H9 (cell line): ENCODE measurements around the gene TLN1. TPM values are rescaled to one million over a fixed set of nuclear protein-coding genes. Genes with fewer than 3 reads are reported as not detected.

Source experiments
- DNase-seq: peaks from one replicate; pipeline ENCODE4 v3.0.0-alpha.2; 2017
- H2AFZ ChIP-seq: one replicate; pipeline ENCODE4 v1.6.1; 2013; ENCODE audit warnings: mild to moderate bottlenecking, low read length, control low read depth, moderate library complexity
- H2AK5ac ChIP-seq: 2 replicates; pipeline ENCODE4 v1.6.1; 2013; ENCODE audit warnings: low read length, control low read depth, mixed read lengths; ENCODE audit not compliant: insufficient read length
- H2BK120ac ChIP-seq: one replicate; pipeline ENCODE4 v1.6.1; 2013; ENCODE audit warnings: low read depth, mild to moderate bottlenecking, low read length, control low read depth, inconsistent platforms; ENCODE audit not compliant: poor library complexity, severe bottlenecking
- H2BK12ac ChIP-seq: 2 replicates; pipeline ENCODE4 v1.6.1; 2013; ENCODE audit warnings: low read length, control low read depth, mixed read lengths, low read depth; ENCODE audit not compliant: insufficient read length
- H2BK15ac ChIP-seq: 2 replicates; pipeline ENCODE4 v1.6.1; 2013; ENCODE audit warnings: low read depth, low read length, control low read depth
- H2BK20ac ChIP-seq: one replicate; pipeline ENCODE4 v1.6.1; 2013; ENCODE audit warnings: low read depth, mild to moderate bottlenecking, low read length, control low read depth, inconsistent platforms; ENCODE audit not compliant: poor library complexity, severe bottlenecking
- H2BK5ac ChIP-seq: 2 replicates; pipeline ENCODE4 v1.6.1; 2013; ENCODE audit warnings: low read length, control low read depth, mixed read lengths; ENCODE audit not compliant: insufficient read length
- H3K14ac ChIP-seq: 2 replicates; pipeline ENCODE4 v1.6.1; 2013; ENCODE audit warnings: low read length, control low read depth; ENCODE audit not compliant: insufficient read depth
- H3K18ac ChIP-seq: 2 replicates; pipeline ENCODE4 v1.6.1; 2013; ENCODE audit warnings: low read depth, mild to moderate bottlenecking, mixed read lengths, low read length, control low read depth; ENCODE audit not compliant: insufficient read length
- H3K23ac ChIP-seq: 2 replicates; pipeline ENCODE4 v1.6.1; 2013; ENCODE audit warnings: low read length, control low read depth, mixed read lengths, low read depth; ENCODE audit not compliant: insufficient read length
- H3K23me2 ChIP-seq: 2 replicates; pipeline ENCODE4 v1.6.1; 2013; ENCODE audit warnings: low read depth, mild to moderate bottlenecking, mixed read lengths, low read length, control low read depth; ENCODE audit not compliant: insufficient read length, poor library complexity, severe bottlenecking
- H3K27ac ChIP-seq: 2 replicates; pipeline ENCODE4 v1.5.1; 2013; ENCODE audit warnings: low read length, control low read depth, mixed read lengths, low read depth; ENCODE audit not compliant: insufficient read length
- H3K27me3 ChIP-seq: 2 replicates; pipeline ENCODE4 v1.6.1; 2013; ENCODE audit warnings: low read length, control low read depth, inconsistent platforms; ENCODE audit not compliant: insufficient read depth
- H3K4ac ChIP-seq: 2 replicates; pipeline ENCODE4 v1.6.1; 2013; ENCODE audit warnings: low read depth, mild to moderate bottlenecking, control low read depth, inconsistent platforms, low read length, moderate library complexity
- H3K4me1 ChIP-seq: 2 replicates; pipeline ENCODE4 v1.6.1; 2013; ENCODE audit warnings: low read length, control low read depth, inconsistent platforms; ENCODE audit not compliant: insufficient read depth
- H3K4me2 ChIP-seq: 2 replicates; pipeline ENCODE4 v1.6.1; 2013; ENCODE audit warnings: low read length, control low read depth, mixed read lengths; ENCODE audit not compliant: insufficient read length, insufficient read depth
- H3K56ac ChIP-seq: 2 replicates; pipeline ENCODE4 v1.6.1; 2013; ENCODE audit warnings: low read depth, mild to moderate bottlenecking, mixed read lengths, low read length, control low read depth; ENCODE audit not compliant: insufficient read length
- H3K79me1 ChIP-seq: 2 replicates; pipeline ENCODE4 v1.6.1; 2013; ENCODE audit warnings: low read depth, mild to moderate bottlenecking, moderate library complexity, low read length, control low read depth, inconsistent platforms; ENCODE audit not compliant: insufficient read depth, poor library complexity, severe bottlenecking
- H3K79me2 ChIP-seq: 2 replicates; pipeline ENCODE4 v1.6.1; 2013; ENCODE audit warnings: low read length, control low read depth, inconsistent platforms; ENCODE audit not compliant: insufficient read depth
- H3K9ac ChIP-seq: 2 replicates; pipeline ENCODE4 v1.6.1; 2013; ENCODE audit warnings: low read length, control low read depth, mixed read lengths; ENCODE audit not compliant: insufficient read length; ENCODE audit errors: extremely low read depth
- H3K9me3 ChIP-seq: one replicate; pipeline ENCODE4 v1.6.1; 2013; ENCODE audit warnings: low read depth, low read length, inconsistent platforms; ENCODE audit not compliant: control insufficient read depth
- H3T11ph ChIP-seq: one replicate; pipeline ENCODE4 v1.6.1; 2013; ENCODE audit warnings: mild to moderate bottlenecking, low read length, control low read depth, inconsistent platforms
- H4K20me1 ChIP-seq: one replicate; pipeline ENCODE4 v1.6.1; 2013; ENCODE audit not compliant: control insufficient read depth, insufficient read length, insufficient read depth
- H4K5ac ChIP-seq: 2 replicates; pipeline ENCODE4 v1.6.1; 2013; ENCODE audit warnings: low read depth, mild to moderate bottlenecking, mixed read lengths, low read length, control low read depth; ENCODE audit not compliant: insufficient read length
- H4K8ac ChIP-seq: replicated peaks from 2 replicates; pipeline ENCODE4 v1.6.1; 2013; ENCODE audit warnings: low read length, control low read depth, mixed read lengths, low read depth; ENCODE audit not compliant: insufficient read length
- H4K91ac ChIP-seq: 2 replicates; pipeline ENCODE4 v1.6.1; 2013; ENCODE audit warnings: low read depth, mild to moderate bottlenecking, moderate library complexity, mixed read lengths, low read length, control low read depth; ENCODE audit not compliant: insufficient read length
- H3K27ac Mint-ChIP-seq, 3 experiments: 2 replicates in 2 of 3; 3 replicates in 1 of 3; pipeline ENCODE4 v1.8.0; 2020 to 2021; ENCODE audit warnings: mixed read lengths in 3 of 3, mild to moderate bottlenecking in 1 of 3, moderate library complexity in 1 of 3
- H3K27me3 Mint-ChIP-seq: 2 replicates; pipeline ENCODE4 v1.8.0; 2021; ENCODE audit warnings: low read depth, mild to moderate bottlenecking, moderate library complexity, mixed read lengths
- H3K36me3 Mint-ChIP-seq, 3 experiments: 2 replicates in 2 of 3; 3 replicates in 1 of 3; pipeline ENCODE4 v1.8.0; 2020 to 2021; ENCODE audit warnings: low read depth in 3 of 3, mixed read lengths in 3 of 3; ENCODE audit not compliant: insufficient read depth in 1 of 3
- H3K4me1 Mint-ChIP-seq, 2 experiments: 2 replicates each; pipeline ENCODE4 v1.8.0; 2020; ENCODE audit warnings: mixed read lengths in 2 of 2
- H3K4me3 Mint-ChIP-seq, 2 experiments: 2 replicates in 1 of 2; 3 replicates in 1 of 2; pipeline ENCODE4 v1.8.0; 2020 to 2021; ENCODE audit warnings: mild to moderate bottlenecking in 2 of 2, mixed read lengths in 2 of 2, moderate library complexity in 1 of 2
- H3K9me3 Mint-ChIP-seq, 2 experiments: 2 replicates in 1 of 2; 3 replicates in 1 of 2; pipeline ENCODE4 v1.8.0; 2020; ENCODE audit warnings: mild to moderate bottlenecking in 2 of 2, mixed read lengths in 2 of 2, moderate library complexity in 1 of 2
- CTCF ChIP-seq: fragments of 200-600 bp; sonication (generic); conservative IDR thresholded peaks from 3 replicates; pipeline ENCODE4 v1.8.0; 2021; ENCODE audit warnings: antibody characterized with exemption, mild to moderate bottlenecking
- WGBS: extraction: QIAGEN DNeasy Blood & Tissue Kit; methylation state at CpG from one replicate; pipeline ENCODE4 v1.1.7; 2013; ENCODE audit warnings: missing lambda C conversion rate, low lambda C conversion rate, mixed read lengths; ENCODE audit not compliant: insufficient read length; ENCODE audit errors: extremely low coverage; 5-methylcytosine and 5-hydroxymethylcytosine counted together
- total RNA-seq: library from RNA; stranded (reverse); gene quantifications from 2 replicates; pipeline ENCODE4 v1.2.1, GENCODE V29; 2021

The TLN1 gene
- total RNA-seq, 1 experiment from 2014 or later, result 102 TPM

DNA sequence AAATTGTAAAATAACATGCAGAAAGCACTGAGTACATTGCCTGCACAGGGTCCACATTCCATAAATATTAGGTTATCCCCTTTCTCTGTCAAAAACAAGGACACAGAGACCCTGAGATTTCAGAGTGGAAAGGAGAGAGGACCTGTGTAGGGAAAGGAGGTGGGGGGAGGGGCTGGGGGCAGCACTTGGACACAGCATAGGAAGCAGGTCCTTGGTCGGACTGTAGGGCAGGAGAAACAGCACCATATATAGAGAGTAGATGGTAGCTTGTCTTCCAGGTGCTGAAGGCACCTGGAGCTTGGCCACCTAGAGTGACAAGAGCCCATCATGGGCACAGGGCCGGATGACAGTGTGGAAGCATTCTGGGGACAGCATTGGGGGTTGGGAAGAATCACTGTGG is 44.7 kb downstream of the TLN1 start:
- H3K79me2 ChIP-seq, result no peaks in the 10 kb centered on the region; the same call in 1 of the 2 replicates
- WGBS, result no CpG with 5 or more reads among the region's 2 CpGs
- H2AFZ ChIP-seq, result no peak overlapping the region
- no peaks in the 10 kb centered on the region for H3K79me1 ChIP-seq
- H2BK120ac ChIP-seq, result no peak overlapping the region
- peaks cover 3% of the 10 kb centered on the region for H3K4me1 ChIP-seq
- H4K91ac ChIP-seq, result no peak overlapping the region
- no peak overlapping the region for H3K56ac ChIP-seq
- H3K14ac ChIP-seq, result no peak overlapping the region
- H4K5ac ChIP-seq, result no peak overlapping the region
- no peaks in the 10 kb centered on the region for H4K20me1 ChIP-seq
- peaks cover 27 to 30% of the 10 kb centered on the region in 2 experiments for H3K4me1 Mint-ChIP-seq
- no peak overlapping the region for H4K8ac ChIP-seq
- no peaks in the 10 kb centered on the region for H3K9me3 ChIP-seq
- H3K23me2 ChIP-seq, result peaks cover 6% of the 10 kb centered on the region
- H3K23ac ChIP-seq, result no peak overlapping the region
- TF ChIP-seq CTCF, result no peak
- no peak overlapping the region for H3K18ac ChIP-seq
- peaks cover 38 to 64% (median 59%) of the 10 kb centered on the region in 3 experiments for H3K36me3 Mint-ChIP-seq
- H3K4ac ChIP-seq, result no peak overlapping the region
- H3K4me2 ChIP-seq, result no peak overlapping the region
- no peak for DNase-seq
- no peak overlapping the region for H2BK12ac ChIP-seq
- H3K27me3 ChIP-seq, result no peaks in the 10 kb centered on the region
- H3K9ac ChIP-seq, result no peak overlapping the region
- no peak overlapping the region for H3T11ph ChIP-seq
- H3K27me3 Mint-ChIP-seq, result no peaks in the 10 kb centered on the region; the same call in 1 of the 2 replicates
- peak overlapping the region; percentile 37 to 66; a peak in 4 of 5 replicates for H3K4me3 Mint-ChIP-seq
- no peak overlapping the region for H2BK5ac ChIP-seq
- H2BK15ac ChIP-seq, result no peak overlapping the region
- H3K9me3 Mint-ChIP-seq, result peaks cover 0 to 2% of the 10 kb centered on the region in 2 experiments; a peak in 2 of 5 replicates
- H2AK5ac ChIP-seq, result no peak overlapping the region
- no peak overlapping the region for H3K27ac ChIP-seq
- H3K27ac Mint-ChIP-seq, result peak overlapping the region in 1 of 3 experiments; percentile 74; a peak in 2 of 7 replicates
- H2BK20ac ChIP-seq, result no peak overlapping the region
